GM12872 (cell line): Measurements from ENCODE around the gene KIF13A.

Experiments used
- CTCF ChIP-seq: IDR thresholded peaks from 3 replicates; pipeline ENCODE4 v1.5.1; 2011; ENCODE audit warnings: low read depth, mild to moderate bottlenecking, low read length, moderate library complexity; ENCODE audit not compliant: insufficient read depth

The KIF13A gene

GRCh38 chr6:17994019-17994418, 6.6 kb upstream of the KIF13A start:
- TF ChIP-seq CTCF, result no peak

- TF ChIP-seq CTCF, result no peak
Measured at GRCh38 chr6:17988422-17988944, 1.0 kb upstream of the KIF13A start.

- no peak; the same call in 2 of the 3 replicates for TF ChIP-seq CTCF
Measured at GRCh38 chr6:17987697-17988421, 424 bp upstream of the KIF13A start.

GRCh38 chr6:17986656-17987446, 584 bp downstream of the KIF13A start:
- TF ChIP-seq CTCF, result no peak

GRCh38 chr6:17985934-17986655, 1.3 kb downstream of the KIF13A start:
- no peak for TF ChIP-seq CTCF

GRCh38 chr6:17984812-17985670, 2.4 kb downstream of the KIF13A start:
- TF ChIP-seq CTCF, result no peak
